PC-9 (cell line): Measurements from ENCODE around the gene MFSD2B. TPM values are rescaled to one million over a fixed set of nuclear protein-coding genes. Genes with fewer than 3 reads are reported as not detected.

Experiments
- BruUV-seq: library from RNA; stranded (reverse); fragments of 400-500 nt; replicated peaks from 2 replicates; lab custom pipeline; 2021; lab: Mats Ljungman, UMichigan
- CTCF ChIA-PET: fragments of 300-600 bp; sonication (Branson Sonifier 250); formaldehyde crosslinking; loops from one replicate; lab custom pipeline; 2022; ENCODE audit warnings: antibody characterized with exemption; lab: Charles Lee
- POLR2A ChIA-PET: fragments of 300-600 bp; sonication (Branson Sonifier 250); formaldehyde crosslinking; loops from one replicate; lab custom pipeline; 2022; ENCODE audit warnings: antibody characterized with exemption; ENCODE audit not compliant: unreplicated experiment; lab: Charles Lee
- DNase-seq, 2 experiments: peaks; one replicate each; pipeline versions ENCODE4 v3.0.0 to v3.0.0-alpha.2; 2015 to 2022; ENCODE audit warnings: mixed read lengths in 1 of 2
- H2AFZ ChIP-seq: fragments of 200-600 bp; sonication (generic); 2 replicates; pipeline ENCODE4 v1.8.1; 2017; ENCODE audit warnings: antibody characterized with exemption
- H3F3A ChIP-seq: fragments of 200-600 bp; sonication (generic); 2 replicates; pipeline ENCODE4 v1.8.1; 2017; ENCODE audit warnings: antibody characterized with exemption, mild to moderate bottlenecking, low read depth; ENCODE audit not compliant: insufficient read depth
- H3K27ac ChIP-seq: fragments of 200-600 bp; sonication (generic); 2 replicates; pipeline ENCODE4 v1.6.1; 2016; ENCODE audit warnings: mixed run types
- H3K27me3 ChIP-seq: fragments of 200-600 bp; sonication (generic); 2 replicates; pipeline ENCODE4 v1.6.1; 2016; ENCODE audit warnings: low read depth, mixed run types; ENCODE audit not compliant: insufficient read depth
- H3K36me3 ChIP-seq: fragments of 200-600 bp; sonication (generic); 2 replicates; pipeline ENCODE4 v1.6.1; 2016; ENCODE audit warnings: low read depth, mixed run types
- H3K4me1 ChIP-seq: fragments of 200-600 bp; sonication (generic); replicated peaks from 2 replicates; pipeline ENCODE4 v1.6.1; 2016; ENCODE audit warnings: mixed run types; ENCODE audit not compliant: insufficient read depth
- H3K4me2 ChIP-seq: fragments of 200-600 bp; sonication (generic); 2 replicates; pipeline ENCODE4 v1.6.1; 2017; ENCODE audit warnings: mixed run types
- H3K4me3 ChIP-seq: fragments of 200-600 bp; sonication (generic); 2 replicates; pipeline ENCODE4 v1.6.1; 2016; ENCODE audit warnings: mixed run types
- H3K79me2 ChIP-seq: fragments of 200-600 bp; sonication (generic); 2 replicates; pipeline ENCODE4 v1.6.1; 2017; ENCODE audit warnings: low read depth, mixed run types
- H3K9me2 ChIP-seq: fragments of 200-600 bp; sonication (generic); 2 replicates; pipeline ENCODE4 v1.8.1; 2017; ENCODE audit warnings: mild to moderate bottlenecking; ENCODE audit not compliant: insufficient read depth
- H3K9me3 ChIP-seq: fragments of 200-600 bp; sonication (generic); 2 replicates; pipeline ENCODE4 v1.8.1; 2016; ENCODE audit warnings: low read depth; ENCODE audit not compliant: insufficient read depth
- H4K20me1 ChIP-seq: fragments of 200-600 bp; sonication (generic); 2 replicates; pipeline ENCODE4 v1.8.1; 2017; ENCODE audit not compliant: insufficient read depth
- CTCF ChIP-seq: fragments of 200-600 bp; sonication (generic); conservative IDR thresholded peaks from 2 replicates; pipeline ENCODE4 v1.6.1; 2017; ENCODE audit warnings: mixed run types, antibody characterized with exemption, mild to moderate bottlenecking, moderate library complexity
- EZH2 ChIP-seq: fragments of 200-600 bp; sonication (generic); IDR thresholded peaks from 2 replicates; pipeline ENCODE4 v1.8.0; 2017; ENCODE audit warnings: antibody characterized with exemption, low read depth
- intact Hi-C: fragments of 100-400 bp; cut with micrococcal nuclease; formaldehyde crosslinking; loops from one replicate; pipeline ENCODE4 v1.10.0; 2022; ENCODE audit not compliant: unreplicated experiment
- total RNA-seq: library from RNA; stranded (reverse); gene quantifications from 2 replicates; pipeline ENCODE4 v1.2.3, GENCODE V29; 2021

MFSD2B gene
- total RNA-seq, 1 experiment from 2014 or later: 1.1 TPM

GRCh38 chr2:24009367-24009679, 562 bp upstream of the MFSD2B start:
- Histone ChIP-seq H3K79me2 (no peaks in the 10 kb centered on the region), H3K27ac (no peak overlapping the region), H4K20me1 (no peaks in the 10 kb centered on the region), H3K4me3 (no peak overlapping the region), H3F3A (peaks cover 4% of the 10 kb centered on the region; the same call in 1 of the 2 replicates), H3K27me3 (no peaks in the 10 kb centered on the region), H3K9me3 (no peaks in the 10 kb centered on the region), H3K9me2 (no peaks in the 10 kb centered on the region), H3K36me3 (no peaks in the 10 kb centered on the region), H2AFZ (no peak overlapping the region), H3K4me2 (no peak overlapping the region), H3K4me1 (peaks cover 10% of the 10 kb centered on the region; the same call in 1 of the 2 replicates)
- intact Hi-C loops: no loop called here
- ChIA-PET CTCF (no interaction called here), POLR2A (interaction anchor here (0.6 kb wide), 1 partner anchor 207 kb away, joined by 5 read pairs; no protein-coding TSS in a partner anchor)
- BruUV-seq: no TSS peak
- DNase-seq: no peak
- TF ChIP-seq EZH2 (no peak), CTCF (no peak)

DNA sequence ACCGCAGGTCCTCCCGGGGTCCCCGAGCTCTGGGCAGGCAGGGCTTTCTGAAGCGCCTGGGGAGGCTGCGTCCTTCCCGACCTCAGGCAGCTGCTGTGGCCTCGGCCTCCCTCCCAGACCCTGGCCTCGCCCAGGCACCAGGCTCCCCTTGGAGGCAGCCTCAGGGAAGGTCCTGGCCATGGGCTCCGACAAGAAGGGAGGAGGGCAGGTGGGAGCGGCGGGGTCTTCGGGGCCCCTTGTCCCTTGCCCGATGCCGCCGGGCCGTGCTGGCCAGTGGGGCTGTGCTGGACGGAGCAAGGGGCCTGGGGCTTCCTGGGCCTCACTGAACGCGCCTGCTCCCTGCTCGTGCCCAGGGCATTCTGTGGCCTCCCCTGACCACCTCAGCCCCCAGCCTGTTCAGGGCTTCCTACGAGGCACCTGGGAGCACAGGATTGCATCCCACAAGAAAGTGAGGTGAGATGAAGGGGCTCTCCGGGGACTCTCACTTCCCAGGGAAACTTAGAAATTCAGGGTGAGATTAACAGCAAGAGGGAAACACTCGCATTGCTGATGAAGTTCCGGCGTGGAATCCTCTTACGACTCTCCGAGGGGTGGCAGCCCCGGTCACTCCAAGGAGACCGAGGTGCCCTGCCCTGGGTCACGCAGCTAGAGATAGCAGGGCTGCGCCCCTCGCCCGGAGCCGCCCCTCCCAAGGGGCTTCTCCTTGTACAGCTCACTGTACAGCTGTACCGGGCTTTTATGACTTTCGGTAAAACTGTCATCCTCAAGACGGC, 778 bp downstream of the MFSD2B start:
- Histone ChIP-seq H3K79me2 (no peaks in the 10 kb centered on the region), H4K20me1 (no peaks in the 10 kb centered on the region), H3K9me2 (no peaks in the 10 kb centered on the region), H3K4me1 (peaks cover 21% of the 10 kb centered on the region), H3F3A (peaks cover 15% of the 10 kb centered on the region), H3K36me3 (no peaks in the 10 kb centered on the region), H3K9me3 (no peaks in the 10 kb centered on the region), H2AFZ (no peak overlapping the region), H3K4me2 (no peak overlapping the region), H3K27me3 (no peaks in the 10 kb centered on the region), H3K27ac (no peak overlapping the region), H3K4me3 (no peak overlapping the region)
- no TSS peak for BruUV-seq
- DNase-seq: no peak
- intact Hi-C loops: no loop called here
- ChIA-PET POLR2A (no interaction called here), CTCF (no interaction called here)
- TF ChIP-seq EZH2: no peak
- no peak for TF ChIP-seq CTCF

DNA sequence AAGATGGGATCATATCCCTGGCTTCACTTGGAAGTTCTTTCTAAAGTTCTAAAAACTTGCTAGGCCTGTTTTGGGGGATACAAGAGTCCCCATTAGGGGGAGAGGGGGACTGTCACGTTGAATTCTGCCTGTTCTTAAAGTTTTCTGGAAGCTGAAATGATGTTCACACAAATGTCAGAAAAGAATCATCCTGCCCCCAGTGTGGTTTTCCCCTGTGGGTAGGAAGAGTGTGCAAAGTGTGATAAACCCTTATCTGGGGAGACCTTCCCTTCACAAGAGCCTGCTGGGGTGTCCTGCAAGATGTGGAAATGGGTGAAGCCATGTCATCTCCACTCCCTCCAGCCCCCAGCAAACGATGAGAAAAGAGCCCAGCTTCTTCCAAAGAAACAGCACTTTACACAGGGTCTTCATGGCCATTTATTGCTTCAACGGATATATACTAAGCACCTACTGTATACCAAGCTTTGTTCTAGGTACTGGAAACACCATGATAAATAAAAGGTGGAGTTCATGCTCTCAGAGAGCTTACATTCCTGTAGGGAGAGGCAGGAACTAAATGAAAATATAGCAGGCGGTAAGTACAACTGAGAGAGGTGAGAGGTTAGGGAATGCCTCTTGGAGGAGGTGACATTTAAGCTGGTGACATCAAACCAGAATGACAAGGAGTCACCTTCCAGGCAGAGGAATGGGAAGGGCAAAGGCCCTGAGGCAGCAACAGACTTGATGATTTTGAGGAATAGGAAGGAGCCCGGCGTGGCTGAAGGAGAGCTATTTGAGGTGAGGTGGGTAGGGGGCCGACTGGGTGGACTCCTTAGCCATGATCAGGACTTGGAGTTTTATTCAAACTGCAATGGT, 1.6 kb downstream of the MFSD2B start:
- no peak overlapping the region for H3K4me2 ChIP-seq
- no peaks in the 10 kb centered on the region for H3K9me3 ChIP-seq
- H3K9me2 ChIP-seq: no peaks in the 10 kb centered on the region
- ChIA-PET CTCF (no interaction called here), POLR2A (no interaction called here)
- peaks cover 29% of the 10 kb centered on the region for H3K4me1 ChIP-seq
- H2AFZ ChIP-seq: no peak overlapping the region
- no peaks in the 10 kb centered on the region for H3K79me2 ChIP-seq
- no peaks in the 10 kb centered on the region for H3K36me3 ChIP-seq
- H3F3A ChIP-seq: peaks cover 22% of the 10 kb centered on the region
- no TSS peak for BruUV-seq
- no peak for DNase-seq
- TF ChIP-seq EZH2 (no peak), CTCF (no peak)
- intact Hi-C loops: no loop called here
- no peaks in the 10 kb centered on the region for H4K20me1 ChIP-seq
- H3K27ac ChIP-seq: no peak overlapping the region
- no peak overlapping the region for H3K4me3 ChIP-seq
- no peaks in the 10 kb centered on the region for H3K27me3 ChIP-seq
